ENCODE measurements around the gene YBX2. TPM values are rescaled to one million over a fixed set of nuclear protein-coding genes. Genes with fewer than 3 reads are reported as not detected.

YBX2 gene
- total RNA-seq, 1 donor from 2014 or later: 14.6 TPM

- peak overlapping the region; percentile 93 for H3K4me3 Mint-ChIP-seq (ENCODE audit: unreplicated experiment)
- TF ChIP-seq, protein P1, sequence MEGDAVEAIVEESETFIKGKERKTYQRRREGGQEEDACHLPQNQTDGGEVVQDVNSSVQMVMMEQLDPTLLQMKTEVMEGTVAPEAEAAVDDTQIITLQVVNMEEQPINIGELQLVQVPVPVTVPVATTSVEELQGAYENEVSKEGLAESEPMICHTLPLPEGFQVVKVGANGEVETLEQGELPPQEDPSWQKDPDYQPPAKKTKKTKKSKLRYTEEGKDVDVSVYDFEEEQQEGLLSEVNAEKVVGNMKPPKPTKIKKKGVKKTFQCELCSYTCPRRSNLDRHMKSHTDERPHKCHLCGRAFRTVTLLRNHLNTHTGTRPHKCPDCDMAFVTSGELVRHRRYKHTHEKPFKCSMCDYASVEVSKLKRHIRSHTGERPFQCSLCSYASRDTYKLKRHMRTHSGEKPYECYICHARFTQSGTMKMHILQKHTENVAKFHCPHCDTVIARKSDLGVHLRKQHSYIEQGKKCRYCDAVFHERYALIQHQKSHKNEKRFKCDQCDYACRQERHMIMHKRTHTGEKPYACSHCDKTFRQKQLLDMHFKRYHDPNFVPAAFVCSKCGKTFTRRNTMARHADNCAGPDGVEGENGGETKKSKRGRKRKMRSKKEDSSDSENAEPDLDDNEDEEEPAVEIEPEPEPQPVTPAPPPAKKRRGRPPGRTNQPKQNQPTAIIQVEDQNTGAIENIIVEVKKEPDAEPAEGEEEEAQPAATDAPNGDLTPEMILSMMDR (IDR thresholded peaks at IDR 0.05; ENCODE audit: unreplicated experiment): no peak
- H3K36me3 Mint-ChIP-seq (ENCODE audit: low read depth, unreplicated experiment): peaks cover 16% of the 10 kb centered on the region
- H3K27me3 Mint-ChIP-seq (ENCODE audit: unreplicated experiment): peaks cover 9% of the 10 kb centered on the region
- H3K4me1 Mint-ChIP-seq (ENCODE audit: unreplicated experiment): peaks cover 17% of the 10 kb centered on the region
- DNase-seq (ENCODE audit: low spot score): no peak
- H3K9me3 Mint-ChIP-seq (ENCODE audit: unreplicated experiment): no peaks in the 10 kb centered on the region
- H3K27ac Mint-ChIP-seq (ENCODE audit: unreplicated experiment): peak overlapping the region; percentile 7
These were observed 33.6 kb upstream of the YBX2 start for GRCh38 chr17:7328009-7328408.

DNA sequence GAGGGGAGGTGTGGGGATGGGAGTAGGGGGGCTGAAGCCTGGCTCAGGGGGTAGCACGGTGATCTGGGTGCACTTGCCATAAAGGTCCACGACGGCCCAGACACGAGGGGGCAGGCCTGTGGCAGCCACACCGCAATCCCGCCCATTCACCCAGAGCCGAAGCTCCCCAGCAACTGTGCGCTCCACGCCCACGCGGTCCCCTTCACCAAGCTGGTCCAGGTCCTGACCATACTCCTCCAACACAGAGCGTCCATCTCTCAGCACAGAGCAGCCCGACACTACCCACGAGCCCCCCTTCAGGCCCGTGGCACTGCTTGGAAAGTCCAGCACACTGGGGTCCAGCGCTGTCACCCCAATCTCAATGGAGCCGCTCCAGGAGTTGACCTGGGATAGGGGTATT is 33.1 kb upstream of the YBX2 start:
- DNase-seq (ENCODE audit: low spot score): no peak
- no peak overlapping the region for H3K27ac Mint-ChIP-seq (ENCODE audit: unreplicated experiment)
- peaks cover 9% of the 10 kb centered on the region for H3K27me3 Mint-ChIP-seq (ENCODE audit: unreplicated experiment)
- peaks cover 17% of the 10 kb centered on the region for H3K4me1 Mint-ChIP-seq (ENCODE audit: unreplicated experiment)
- H3K4me3 Mint-ChIP-seq (ENCODE audit: unreplicated experiment): no peak overlapping the region
- H3K9me3 Mint-ChIP-seq (ENCODE audit: unreplicated experiment): no peaks in the 10 kb centered on the region
- TF ChIP-seq, protein P1 (IDR thresholded peaks at IDR 0.05; ENCODE audit: unreplicated experiment): no peak
- peaks cover 16% of the 10 kb centered on the region for H3K36me3 Mint-ChIP-seq (ENCODE audit: low read depth, unreplicated experiment)

- TF ChIP-seq, protein P1 (IDR thresholded peaks at IDR 0.05; ENCODE audit: unreplicated experiment): no peak
- Mint-ChIP-seq H3K27me3 (ENCODE audit: unreplicated experiment) (peaks cover 10% of the 10 kb centered on the region), H3K27ac (ENCODE audit: unreplicated experiment) (no peak overlapping the region), H3K4me3 (ENCODE audit: unreplicated experiment) (no peak overlapping the region), H3K9me3 (ENCODE audit: unreplicated experiment) (no peaks in the 10 kb centered on the region), H3K4me1 (ENCODE audit: unreplicated experiment) (peaks cover 17% of the 10 kb centered on the region), H3K36me3 (ENCODE audit: low read depth, unreplicated experiment) (peaks cover 18% of the 10 kb centered on the region)
- DNase-seq (ENCODE audit: low spot score): no peak
These were observed 32.6 kb upstream of the YBX2 start for GRCh38 chr17:7327056-7327455.

- Mint-ChIP-seq H3K27me3 (ENCODE audit: unreplicated experiment) (peaks cover 15% of the 10 kb centered on the region), H3K4me3 (ENCODE audit: unreplicated experiment) (no peak overlapping the region), H3K4me1 (ENCODE audit: unreplicated experiment) (peaks cover 17% of the 10 kb centered on the region), H3K36me3 (ENCODE audit: low read depth, unreplicated experiment) (peaks cover 24% of the 10 kb centered on the region), H3K9me3 (ENCODE audit: unreplicated experiment) (no peaks in the 10 kb centered on the region), H3K27ac (ENCODE audit: unreplicated experiment) (no peak overlapping the region)
- DNase-seq (ENCODE audit: low spot score): no peak
- TF ChIP-seq, protein P1 (IDR thresholded peaks at IDR 0.05; ENCODE audit: unreplicated experiment): no peak
These were observed 31.7 kb upstream of the YBX2 start for GRCh38 chr17:7326186-7326585.

- Mint-ChIP-seq H3K27ac (ENCODE audit: unreplicated experiment) (peak overlapping the region; percentile 42), H3K36me3 (ENCODE audit: low read depth, unreplicated experiment) (peaks cover 29% of the 10 kb centered on the region), H3K9me3 (ENCODE audit: unreplicated experiment) (no peaks in the 10 kb centered on the region), H3K4me1 (ENCODE audit: unreplicated experiment) (peaks cover 16% of the 10 kb centered on the region), H3K4me3 (ENCODE audit: unreplicated experiment) (no peak overlapping the region), H3K27me3 (ENCODE audit: unreplicated experiment) (peaks cover 15% of the 10 kb centered on the region)
- TF ChIP-seq, protein P1 (IDR thresholded peaks at IDR 0.05; ENCODE audit: unreplicated experiment): no peak
- no peak for DNase-seq (ENCODE audit: low spot score)
These were observed 30.6 kb upstream of the YBX2 start for GRCh38 chr17:7325031-7325528.
